Measurements from ENCODE around the gene SRSF8.

Gene SRSF8

GRCh38 chr11:95086836-95087570 lies 20.3 kb downstream of the SRSF8 start:
- no peak overlapping the region for H3K4me3 ChIP-seq
- DNase-seq (ENCODE audit: low spot score): no peak

DNA sequence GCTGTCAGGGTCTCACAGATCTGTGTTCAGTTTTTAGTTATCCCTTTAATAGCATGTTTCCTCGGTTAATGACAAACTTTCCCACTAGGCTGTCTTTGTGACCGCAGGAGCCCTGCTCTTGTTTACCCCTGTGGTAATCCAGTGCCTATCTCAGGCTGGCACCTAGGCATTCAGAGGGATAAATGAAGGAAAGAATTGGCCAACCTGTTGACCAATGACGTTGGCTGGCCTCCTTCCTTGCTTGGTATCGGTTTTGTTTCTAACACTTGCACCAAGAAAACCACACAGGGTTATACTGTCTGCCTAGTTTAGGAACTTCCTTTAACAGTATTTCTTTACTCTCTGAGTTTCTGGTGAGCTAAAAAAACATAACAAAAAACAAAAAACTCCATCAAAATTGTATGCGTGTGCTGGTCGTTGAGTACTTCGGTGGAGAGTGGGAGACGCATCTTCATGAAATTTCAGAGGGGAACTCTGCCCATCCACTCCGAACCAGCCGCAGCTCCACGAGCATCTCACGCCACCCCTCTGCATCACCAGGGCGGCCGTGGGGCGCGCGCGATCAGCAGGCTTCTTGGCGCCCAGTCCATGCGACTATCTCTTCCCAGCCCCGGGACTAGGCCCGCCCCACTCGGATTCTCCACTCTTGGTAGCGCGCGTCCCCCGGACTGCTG lies 22.4 kb downstream of the SRSF8 start:
- no peak for TF ChIP-seq CTCF (IDR thresholded peaks at IDR 0.05)
- DNase-seq (ENCODE audit: low spot score): peak; percentile 86
- peak overlapping the region; percentile 76 for H3K4me3 ChIP-seq
- H3K27ac ChIP-seq: peak overlapping the region; percentile 91 to 96

More at GRCh38 chr11:95086836-95087570, 20.3 kb downstream of the SRSF8 start:
- no peak overlapping the region for H3K27ac ChIP-seq
- TF ChIP-seq CTCF (IDR thresholded peaks at IDR 0.05): no peak

GRCh38 chr11:95089620-95090542 lies 23.2 kb downstream of the SRSF8 start, which contains the start of gene ENDOD1:
Gene ENDOD1 (plus strand): TSS chr11:95089846. CDS start chr11:95089928, 82 bp downstream.
- peak; percentile 88 for DNase-seq (ENCODE audit: low spot score)
- Histone ChIP-seq H3K4me3 (peak within 1 kb of the TSS; percentile 76), H3K27ac (peak within 1 kb of the TSS; percentile 91 to 96)
- no peak for TF ChIP-seq CTCF (IDR thresholded peaks at IDR 0.05)

DNA sequence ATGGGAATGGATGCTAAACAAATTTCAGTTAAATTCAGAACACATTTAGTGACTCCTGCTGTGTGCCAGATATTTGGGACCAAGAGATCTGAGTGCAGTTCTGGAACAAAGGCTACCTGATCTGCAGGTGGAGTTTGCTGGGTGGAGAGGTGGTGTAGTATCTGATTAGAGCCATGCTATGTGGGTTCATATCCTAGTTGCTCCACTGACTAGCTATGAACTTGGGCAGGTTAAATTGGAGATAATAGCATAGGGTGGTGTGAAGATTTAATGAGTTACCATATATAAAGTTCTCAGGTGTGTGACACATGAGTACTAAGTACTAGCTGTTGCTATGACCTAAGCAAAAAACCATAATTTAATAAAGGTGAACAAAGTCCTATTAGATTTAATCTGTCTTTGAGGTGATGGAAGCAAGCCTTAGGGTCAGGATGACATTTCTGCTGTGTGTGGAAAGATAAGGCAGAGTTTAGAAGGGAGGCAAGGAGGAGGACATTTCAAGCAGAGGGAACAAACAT lies 25.0 kb downstream of the SRSF8 start:
- no peak for TF ChIP-seq CTCF (IDR thresholded peaks at IDR 0.05)
- Histone ChIP-seq H3K27ac (no peak overlapping the region), H3K4me3 (peak overlapping the region; percentile 76)
- no peak for DNase-seq (ENCODE audit: low spot score)

DNA sequence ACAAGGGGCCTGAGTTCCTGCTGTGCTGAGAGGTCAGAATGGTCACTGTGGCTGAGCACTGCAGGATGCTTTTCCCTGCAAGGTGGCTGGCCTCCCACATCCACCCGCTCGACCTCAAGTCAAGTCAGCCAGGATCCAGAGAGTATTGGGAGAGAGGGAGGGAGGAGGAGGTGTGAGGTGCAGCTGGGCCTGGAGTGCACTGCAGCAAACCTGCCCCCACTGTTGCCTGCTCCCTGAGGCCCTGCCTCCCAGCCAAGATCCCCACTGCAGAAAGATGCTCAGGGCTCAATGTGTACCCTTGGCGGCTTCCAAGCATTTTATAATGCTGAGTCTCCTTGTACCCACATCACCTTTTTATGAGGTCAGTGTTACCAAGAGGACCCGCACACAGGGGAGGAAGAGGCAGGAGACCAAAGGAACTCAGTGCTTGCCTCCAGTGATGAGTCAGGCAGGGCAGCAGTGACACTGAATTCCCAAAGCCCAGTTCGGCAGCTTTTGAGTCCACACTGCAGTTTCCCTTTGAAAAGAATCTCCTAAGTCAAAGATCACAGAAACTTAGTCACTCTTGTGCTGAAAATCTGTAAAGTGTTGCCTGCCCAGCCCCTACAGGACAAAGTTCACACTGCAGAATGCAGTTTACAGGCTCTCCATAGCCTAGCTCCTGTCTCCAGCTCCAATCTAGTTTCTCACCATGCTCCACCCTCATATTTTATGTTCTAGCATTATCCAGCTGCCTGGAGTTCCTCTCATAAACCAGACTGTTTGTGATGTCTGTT lies 26.0 kb downstream of the SRSF8 start:
- Histone ChIP-seq H3K4me3 (peak overlapping the region; percentile 19), H3K27ac (peak overlapping the region in 1 of 2 donors; percentile 4)
- DNase-seq (ENCODE audit: low spot score): no peak
- TF ChIP-seq CTCF (IDR thresholded peaks at IDR 0.05): no peak

DNA sequence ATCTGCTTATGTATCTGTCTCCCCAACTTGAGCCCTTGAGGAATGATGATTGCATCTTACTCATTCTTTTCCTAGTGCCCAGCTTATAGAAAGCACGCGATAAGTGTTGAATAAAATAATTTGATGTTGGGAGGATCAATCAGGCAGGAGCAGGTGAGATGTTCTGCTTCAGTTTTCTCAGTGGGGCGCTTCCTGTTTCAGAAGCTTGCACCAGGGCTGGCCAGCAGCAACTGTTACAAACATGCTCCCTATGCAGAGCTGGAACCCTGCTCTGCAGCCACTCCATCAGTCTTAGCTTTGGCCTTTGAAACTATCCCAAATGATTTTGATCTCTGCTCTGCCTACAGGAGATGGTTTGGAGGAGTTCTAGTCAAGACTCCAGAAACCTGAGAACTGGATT lies 26.8 kb downstream of the SRSF8 start:
- DNase-seq (ENCODE audit: low spot score): no peak
- no peak for TF ChIP-seq CTCF (IDR thresholded peaks at IDR 0.05)
- Histone ChIP-seq H3K4me3 (no peak overlapping the region), H3K27ac (no peak overlapping the region)

Measured in coronary artery (tissue), 2 donors.